Liver (tissue), 9 donors: Measurements from ENCODE around the gene UBAP2. TPM values are rescaled to one million over a fixed set of nuclear protein-coding genes. Genes with fewer than 3 reads are reported as not detected.

ENCODE experiments used
- DNase-seq: peaks from one replicate; pipeline ENCODE4 v3.0.0-alpha.2; 2017; ENCODE audit warnings: low spot score
- H3K27ac ChIP-seq, 2 donors: one replicate each; pipeline ENCODE4 v1.7.0; 2013; ENCODE audit warnings: inconsistent platforms in 2 of 2, low read length in 2 of 2, control low read depth in 1 of 2, low read depth in 1 of 2, mild to moderate bottlenecking in 1 of 2
- H3K27me3 ChIP-seq, 4 donors: one replicate each; pipeline versions ENCODE4 v1.6.1 to v1.7.0; 2013; ENCODE audit warnings: low read length in 3 of 4, inconsistent platforms in 1 of 4, mild to moderate bottlenecking in 1 of 4, moderate library complexity in 1 of 4; ENCODE audit not compliant: control insufficient read depth in 4 of 4, insufficient read depth in 4 of 4
- H3K36me3 ChIP-seq, 4 donors: one replicate each; pipeline versions ENCODE4 v1.6.1 to v1.7.0; 2013; ENCODE audit warnings: low read length in 3 of 4, mild to moderate bottlenecking in 3 of 4, low read depth in 1 of 4, moderate library complexity in 1 of 4; ENCODE audit not compliant: control insufficient read depth in 4 of 4, insufficient read depth in 3 of 4
- H3K4me1 ChIP-seq, 4 donors: one replicate each; pipeline versions ENCODE4 v1.6.1 to v1.7.0; 2013; ENCODE audit warnings: low read length in 3 of 4, mild to moderate bottlenecking in 3 of 4, moderate library complexity in 1 of 4; ENCODE audit not compliant: control insufficient read depth in 4 of 4, insufficient read depth in 4 of 4
- H3K4me3 ChIP-seq, 3 donors: one replicate each; pipeline versions ENCODE4 v1.6.1 to v1.7.0; 2013; ENCODE audit warnings: low read length in 3 of 3, control low read depth in 1 of 3, low read depth in 1 of 3, mild to moderate bottlenecking in 1 of 3
- H3K9ac ChIP-seq, 2 donors: one replicate each; pipeline ENCODE4 v1.7.0; 2013; ENCODE audit warnings: low read length in 2 of 2, mild to moderate bottlenecking in 2 of 2, moderate library complexity in 2 of 2, control low read depth in 1 of 2, low read depth in 1 of 2
- H3K9me3 ChIP-seq, 4 donors: one replicate each; pipeline versions ENCODE4 v1.6.1 to v1.7.0; 2013; ENCODE audit warnings: low read length in 3 of 4; ENCODE audit not compliant: control insufficient read depth in 4 of 4
- ATF3 ChIP-seq: IDR thresholded peaks from 2 replicates; pipeline ENCODE4 v1.6.1; 2016; ENCODE audit warnings: antibody characterized with exemption
- CTCF ChIP-seq: fragments of 150-350 bp; IDR thresholded peaks from 2 replicates; pipeline ENCODE4 v1.5.1; 2017; ENCODE audit warnings: improper control_type of control experiment, low read depth, low read length; ENCODE audit not compliant: missing input control
- EGR1 ChIP-seq, 2 donors: IDR thresholded peaks; 2 replicates each; pipeline ENCODE4 v1.6.1; 2016 to 2018; ENCODE audit warnings: antibody characterized with exemption in 2 of 2, low read depth in 2 of 2
- FOXA1 ChIP-seq: IDR thresholded peaks from 2 replicates; pipeline ENCODE4 v1.6.1; 2016; ENCODE audit warnings: antibody characterized with exemption
- FOXA2 ChIP-seq: IDR thresholded peaks from 2 replicates; pipeline ENCODE4 v1.6.1; 2016; ENCODE audit warnings: antibody characterized with exemption
- GABPA ChIP-seq, 2 donors: IDR thresholded peaks in 1 of 2; conservative IDR thresholded peaks in 1 of 2; 2 replicates each; pipeline ENCODE4 v1.6.1; 2016; ENCODE audit warnings: antibody characterized with exemption in 2 of 2, mild to moderate bottlenecking in 1 of 2, moderate library complexity in 1 of 2
- HNF4A ChIP-seq, 2 donors: conservative IDR thresholded peaks; 2 replicates each; pipeline ENCODE4 v1.6.1; 2016; ENCODE audit warnings: antibody characterized with exemption in 2 of 2, mild to moderate bottlenecking in 2 of 2
- HNF4G ChIP-seq: IDR thresholded peaks from 2 replicates; pipeline ENCODE4 v1.6.1; 2016; ENCODE audit warnings: antibody characterized with exemption
- JUND ChIP-seq, 2 donors: IDR thresholded peaks; 2 replicates each; pipeline ENCODE4 v1.6.1; 2016; ENCODE audit warnings: antibody characterized with exemption in 2 of 2
- MAX ChIP-seq: IDR thresholded peaks from 2 replicates; pipeline ENCODE4 v1.6.1; 2016; ENCODE audit warnings: antibody characterized with exemption
- NR2F2 ChIP-seq: IDR thresholded peaks from 2 replicates; pipeline ENCODE4 v1.6.1; 2016; ENCODE audit warnings: antibody characterized with exemption
- RAD21 ChIP-seq, 2 donors: IDR thresholded peaks; 2 replicates each; pipeline ENCODE4 v1.6.1; 2016; ENCODE audit warnings: antibody characterized with exemption in 2 of 2, mild to moderate bottlenecking in 2 of 2
- REST ChIP-seq: IDR thresholded peaks from 2 replicates; pipeline ENCODE4 v1.6.1; 2016; ENCODE audit warnings: antibody characterized with exemption, mild to moderate bottlenecking
- RXRA ChIP-seq, 2 donors: IDR thresholded peaks; 2 replicates each; pipeline ENCODE4 v1.6.1; 2017 to 2018; ENCODE audit warnings: antibody characterized with exemption in 2 of 2, mild to moderate bottlenecking in 1 of 2
- SP1 ChIP-seq: IDR thresholded peaks from 2 replicates; pipeline ENCODE4 v1.6.1; 2018; ENCODE audit warnings: antibody characterized with exemption, mild to moderate bottlenecking
- TAF1 ChIP-seq: conservative IDR thresholded peaks from 2 replicates; pipeline ENCODE4 v1.6.1; 2016; ENCODE audit warnings: antibody characterized with exemption, mild to moderate bottlenecking
- YY1 ChIP-seq: IDR thresholded peaks from 2 replicates; pipeline ENCODE4 v1.6.1; 2016; ENCODE audit warnings: antibody characterized with exemption, mild to moderate bottlenecking
- ZBTB33 ChIP-seq: IDR thresholded peaks from 2 replicates; pipeline ENCODE4 v1.6.1; 2016; ENCODE audit warnings: antibody characterized with exemption
- WGBS: extraction: QIAGEN DNeasy Blood & Tissue Kit; methylation state at CpG from one replicate; pipeline ENCODE4 v1.1.7; 2013; 5-methylcytosine and 5-hydroxymethylcytosine counted together
- polyA plus RNA-seq, 2 donors: library from polyadenylated mRNA; stranded (reverse) in 1 of 2; unstranded in 1 of 2; fragments of 200-250 nt in 1 of 2; fragments of >200 nt in 1 of 2; fragmentation: Nextera tagmentation in 1 of 2; extraction: Ambion mirVana in 1 of 2; gene quantifications; one replicate each; pipeline versions ENCODE4 v1.2.1 to v1.2.3, GENCODE V29; 2013 to 2015
- total RNA-seq, 2 donors: library from RNA; depleted of rRNA; stranded (reverse); fragments of >200 nt; gene quantifications; one replicate each; pipeline ENCODE4 v1.2.3, GENCODE V29; 2014
- donor health status: healthy.
- donor health status: healthy.
- donor health status: healthy.
- donor health status: healthy.
- donor health status: healthy.

Gene UBAP2
- total and polyA plus RNA-seq, 4 donors, result 5.4 to 12.6 (median 8.3) TPM

GRCh38 chr9:34016149-34016548 is 32.5 kb downstream of the UBAP2 start:
- no peaks in the 10 kb centered on the region for H3K9me3 ChIP-seq
- no peak overlapping the region for H3K4me3 ChIP-seq
- H3K36me3 ChIP-seq, result peaks cover 0 to 7% (median 1%) of the 10 kb centered on the region in 4 donors
- H3K27ac ChIP-seq, result no peak overlapping the region
- H3K4me1 ChIP-seq, result no peaks in the 10 kb centered on the region
- H3K9ac ChIP-seq, result no peak overlapping the region
- TF ChIP-seq NR2F2 (no peak), REST (no peak), ATF3 (no peak), FOXA1 (no peak), MAX (no peak), TAF1 (no peak), RAD21 (IDR thresholded peaks at IDR 0.05) (no peak), RXRA (IDR thresholded peaks at IDR 0.05) (no peak), HNF4G (no peak), JUND (IDR thresholded peaks at IDR 0.05) (no peak), EGR1 (IDR thresholded peaks at IDR 0.05; ENCODE audit: low read depth in 2 of 2) (no peak), ZBTB33 (no peak), SP1 (no peak), HNF4A (conservative IDR thresholded peaks at IDR 0.05) (no peak), GABPA (IDR thresholded peaks at IDR 0.05 in 1 of 2, conservative IDR thresholded peaks at IDR 0.05 in 1 of 2) (no peak), FOXA2 (no peak), YY1 (no peak), CTCF (no peak)
- no peaks in the 10 kb centered on the region for H3K27me3 ChIP-seq
- DNase-seq, result no peak
- 72% methylated on average over 4 of the region's 4 CpGs for WGBS

GRCh38 chr9:34010979-34011378 is 37.7 kb downstream of the UBAP2 start:
- Histone ChIP-seq H3K27me3 (no peaks in the 10 kb centered on the region), H3K4me1 (no peaks in the 10 kb centered on the region), H3K27ac (no peak overlapping the region), H3K9ac (no peak overlapping the region), H3K9me3 (no peaks in the 10 kb centered on the region), H3K36me3 (peaks cover 0 to 7% (median 3%) of the 10 kb centered on the region in 4 donors), H3K4me3 (no peak overlapping the region)
- whole genome bisulfite sequencing, result 76% methylated on average over 4 of the region's 4 CpGs
- TF ChIP-seq ZBTB33, result no peak
- peak; percentile 46 to 55 for TF ChIP-seq RAD21 (IDR thresholded peaks at IDR 0.05)
- TF ChIP-seq CTCF, result peak; percentile 24
- DNase-seq, result no peak
